ENCODE results near the gene NIPBL. TPM values are rescaled to one million over a fixed set of nuclear protein-coding genes. Genes with fewer than 3 reads are reported as not detected.

NIPBL gene
- total RNA-seq, 2 donors from 2014 or later = 56.8 to 71.2 TPM

DNA sequence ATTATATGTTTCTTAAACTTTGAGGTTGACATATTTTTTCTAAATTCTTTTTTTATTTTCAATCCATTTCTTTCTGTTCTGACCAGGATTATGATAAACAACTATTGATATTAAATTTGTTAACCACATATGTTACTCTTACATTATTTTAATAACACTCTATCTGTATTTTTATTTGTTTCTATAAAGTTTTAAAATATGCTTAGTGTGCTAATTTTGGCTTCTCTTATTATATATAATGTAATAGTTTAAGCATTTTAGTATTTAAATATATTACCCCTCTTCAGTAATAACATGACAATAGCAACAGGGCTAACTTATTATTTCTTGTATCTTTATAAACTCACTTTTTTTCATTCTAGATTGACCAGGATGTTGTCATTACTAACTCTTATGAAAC is 137.8 kb downstream of the NIPBL start:
- Mint-ChIP-seq H3K9me3 (no peaks in the 10 kb centered on the region), H3K27ac (no peak overlapping the region), H3K4me1 (ENCODE audit: low read depth in 2 of 2) (no peaks in the 10 kb centered on the region), H3K36me3 (peaks cover 7% of the 10 kb centered on the region), H3K4me3 (no peak overlapping the region), H3K27me3 (no peaks in the 10 kb centered on the region)
- ATAC-seq (no peak), DNase-seq (ENCODE audit: low spot score) (no peak)

DNA sequence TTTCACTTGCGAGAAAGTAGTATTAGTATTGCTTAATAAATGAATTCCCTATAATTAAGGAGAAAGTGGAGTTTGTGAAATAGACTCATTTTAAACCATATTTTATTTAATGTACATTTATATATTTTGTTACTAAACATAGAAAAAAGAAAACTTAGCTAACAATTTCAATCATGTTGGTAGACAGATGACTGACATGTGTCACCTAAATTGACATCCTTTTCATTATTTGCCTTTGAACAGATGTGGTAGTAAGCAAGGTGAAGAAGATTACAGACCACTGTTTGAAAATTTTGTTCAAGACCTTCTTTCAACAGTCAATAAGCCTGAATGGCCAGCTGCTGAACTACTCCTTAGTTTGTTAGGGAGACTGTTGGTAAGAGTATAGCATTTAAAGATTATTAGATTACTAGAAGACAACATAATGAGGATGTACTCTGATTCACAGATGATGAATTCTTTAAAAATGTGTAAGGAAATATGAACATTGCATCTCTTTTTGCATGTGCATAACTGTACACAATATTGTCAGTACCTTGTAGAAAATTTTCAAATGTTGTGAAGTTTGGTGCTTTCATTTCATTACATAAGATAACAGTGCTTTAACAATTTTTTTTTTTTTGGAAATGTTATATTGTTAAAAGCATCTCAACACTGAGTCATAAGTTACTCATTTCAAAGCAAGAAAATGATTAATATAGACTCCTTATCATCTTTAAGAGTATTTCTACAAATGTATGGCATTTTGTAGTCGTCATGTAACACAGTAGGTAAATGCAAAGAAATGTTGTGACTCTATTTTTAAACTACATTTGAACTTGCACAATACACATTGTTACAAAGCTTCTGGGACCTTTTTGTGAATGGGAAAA is 139.5 kb downstream of the NIPBL start:
- no peak for DNase-seq (ENCODE audit: low spot score)
- Mint-ChIP-seq H3K4me1 (ENCODE audit: low read depth in 2 of 2) (no peaks in the 10 kb centered on the region), H3K9me3 (no peaks in the 10 kb centered on the region), H3K27me3 (no peaks in the 10 kb centered on the region), H3K36me3 (peaks cover 9% of the 10 kb centered on the region), H3K27ac (no peak overlapping the region), H3K4me3 (no peak overlapping the region)
- ATAC-seq = no peak

- peaks cover 7% of the 10 kb centered on the region for H3K36me3 Mint-ChIP-seq
- H3K9me3 Mint-ChIP-seq = no peaks in the 10 kb centered on the region
- ATAC-seq (no peak), DNase-seq (ENCODE audit: low spot score) (no peak)
- H3K4me3 Mint-ChIP-seq = no peak overlapping the region
- H3K4me1 Mint-ChIP-seq (ENCODE audit: low read depth in 2 of 2) = no peaks in the 10 kb centered on the region
- peak overlapping the region in 1 of 2 donors; percentile 1 for H3K27ac Mint-ChIP-seq
- H3K27me3 Mint-ChIP-seq = no peaks in the 10 kb centered on the region
Measured at GRCh38 chr5:37028910-37029309, 152.3 kb downstream of the NIPBL start.

GRCh38 chr5:37029436-37029835 is 152.9 kb downstream of the NIPBL start:
- Mint-ChIP-seq H3K36me3 (peaks cover 7% of the 10 kb centered on the region), H3K9me3 (no peaks in the 10 kb centered on the region), H3K27me3 (no peaks in the 10 kb centered on the region), H3K4me1 (ENCODE audit: low read depth in 2 of 2) (no peaks in the 10 kb centered on the region), H3K4me3 (no peak overlapping the region), H3K27ac (no peak overlapping the region)
- ATAC-seq (no peak), DNase-seq (ENCODE audit: low spot score) (no peak)

- H3K9me3 Mint-ChIP-seq = no peaks in the 10 kb centered on the region
- peaks cover 4 to 5% of the 10 kb centered on the region in 2 donors for H3K4me1 Mint-ChIP-seq (ENCODE audit: low read depth in 2 of 2)
- no peaks in the 10 kb centered on the region for H3K27me3 Mint-ChIP-seq
- ATAC-seq (no peak), DNase-seq (ENCODE audit: low spot score) (no peak)
- no peak overlapping the region for H3K4me3 Mint-ChIP-seq
- no peak overlapping the region for H3K27ac Mint-ChIP-seq
- H3K36me3 Mint-ChIP-seq = peaks cover 5% of the 10 kb centered on the region
Measured at GRCh38 chr5:37034955-37035354, 158.4 kb downstream of the NIPBL start.

DNA sequence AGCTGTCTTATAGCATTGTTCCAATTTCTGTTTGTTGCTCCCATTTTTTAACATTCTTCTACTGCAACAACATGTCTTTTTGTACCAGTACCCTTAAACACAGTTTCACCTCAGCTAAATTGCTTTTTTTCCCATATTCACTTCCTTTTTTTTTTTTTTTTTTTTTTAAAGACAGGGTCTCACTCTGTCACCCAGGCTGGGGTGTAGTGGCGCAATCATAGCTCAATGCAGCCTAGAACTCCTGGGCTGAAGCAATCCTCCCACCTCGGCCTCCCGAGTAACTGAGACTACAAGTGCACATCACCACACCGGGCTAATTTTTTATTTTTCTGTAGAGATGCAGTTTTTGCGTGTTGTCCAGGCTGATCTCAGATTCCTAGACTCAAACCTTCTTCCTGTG is 161.3 kb downstream of the NIPBL start:
- Mint-ChIP-seq H3K9me3 (no peaks in the 10 kb centered on the region), H3K27ac (no peak overlapping the region), H3K27me3 (no peaks in the 10 kb centered on the region), H3K4me1 (ENCODE audit: low read depth in 2 of 2) (peaks cover 4 to 5% of the 10 kb centered on the region in 2 donors), H3K4me3 (no peak overlapping the region), H3K36me3 (peaks cover 5% of the 10 kb centered on the region)
- no peak for DNase-seq (ENCODE audit: low spot score)
- ATAC-seq = no peak

DNA sequence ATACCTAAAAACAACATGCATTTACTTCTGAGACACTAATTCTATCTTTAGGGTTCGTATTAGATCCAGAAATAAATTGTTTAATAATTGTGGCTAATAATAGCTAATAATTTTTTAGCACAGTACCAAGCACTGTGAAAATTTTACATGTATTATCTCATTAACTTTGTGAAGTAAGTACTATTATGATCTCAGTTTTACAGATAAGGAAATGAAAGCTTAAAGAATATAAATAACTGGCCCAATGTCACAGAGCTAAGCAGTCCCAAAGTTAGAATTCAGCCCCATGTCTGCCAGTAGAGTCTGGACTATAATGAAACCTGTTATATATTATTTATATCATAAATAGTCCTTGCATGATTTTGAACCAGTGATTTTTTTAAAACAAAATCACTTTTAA is 163.3 kb downstream of the NIPBL start:
- peaks cover 4 to 5% of the 10 kb centered on the region in 2 donors for H3K4me1 Mint-ChIP-seq (ENCODE audit: low read depth in 2 of 2)
- no peaks in the 10 kb centered on the region for H3K9me3 Mint-ChIP-seq
- no peak overlapping the region for H3K4me3 Mint-ChIP-seq
- H3K27me3 Mint-ChIP-seq = no peaks in the 10 kb centered on the region
- H3K27ac Mint-ChIP-seq = no peak overlapping the region
- ATAC-seq (no peak), DNase-seq (ENCODE audit: low spot score) (no peak)
- H3K36me3 Mint-ChIP-seq = peaks cover 5% of the 10 kb centered on the region

- Mint-ChIP-seq H3K27me3 (no peaks in the 10 kb centered on the region), H3K36me3 (no peaks in the 10 kb centered on the region), H3K4me3 (no peak overlapping the region)
Measured at GRCh38 chr5:37043693-37044092, 167.1 kb downstream of the NIPBL start.

DNA sequence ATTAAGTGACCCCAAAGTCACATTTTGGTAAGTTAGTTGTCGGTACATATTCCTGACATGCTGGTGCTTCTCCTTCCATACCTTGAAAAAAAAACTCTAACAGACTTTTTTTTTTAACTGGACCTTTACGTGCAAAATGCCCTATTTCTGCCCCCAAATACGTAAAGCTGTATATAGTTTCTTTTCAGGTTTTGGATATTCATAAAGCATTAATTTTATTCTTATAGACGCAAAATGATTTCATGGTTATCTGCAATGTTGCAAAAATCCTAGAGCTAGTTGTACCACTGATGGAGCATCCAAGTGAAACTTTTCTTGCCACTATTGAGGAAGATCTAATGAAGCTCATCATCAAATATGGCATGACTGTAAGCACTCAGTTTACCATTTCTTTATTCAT is 167.6 kb downstream of the NIPBL start:
- H3K9me3 Mint-ChIP-seq = no peaks in the 10 kb centered on the region
- H3K4me1 Mint-ChIP-seq (ENCODE audit: low read depth in 2 of 2) = no peaks in the 10 kb centered on the region
- no peaks in the 10 kb centered on the region for H3K27me3 Mint-ChIP-seq
- H3K4me3 Mint-ChIP-seq = no peak overlapping the region
- ATAC-seq = no peak
- no peak overlapping the region for H3K27ac Mint-ChIP-seq
- H3K36me3 Mint-ChIP-seq = no peaks in the 10 kb centered on the region
- DNase-seq (ENCODE audit: low spot score) = no peak

More at GRCh38 chr5:37043693-37044092, 167.1 kb downstream of the NIPBL start:
- no peaks in the 10 kb centered on the region for H3K9me3 Mint-ChIP-seq
- H3K27ac Mint-ChIP-seq = no peak overlapping the region
- DNase-seq (ENCODE audit: low spot score) (no peak), ATAC-seq (no peak)
- H3K4me1 Mint-ChIP-seq (ENCODE audit: low read depth in 2 of 2) = peaks cover 0 to under 1% of the 10 kb centered on the region in 2 donors

- no peak overlapping the region for H3K4me3 Mint-ChIP-seq
- DNase-seq (ENCODE audit: low spot score) (no peak), ATAC-seq (no peak)
- no peaks in the 10 kb centered on the region for H3K27me3 Mint-ChIP-seq
- H3K9me3 Mint-ChIP-seq = no peaks in the 10 kb centered on the region
- no peak overlapping the region for H3K27ac Mint-ChIP-seq
- H3K36me3 Mint-ChIP-seq = peaks cover 4% of the 10 kb centered on the region
- H3K4me1 Mint-ChIP-seq (ENCODE audit: low read depth in 2 of 2) = no peaks in the 10 kb centered on the region
Measured at GRCh38 chr5:37045703-37046102, 169.1 kb downstream of the NIPBL start.

DNA sequence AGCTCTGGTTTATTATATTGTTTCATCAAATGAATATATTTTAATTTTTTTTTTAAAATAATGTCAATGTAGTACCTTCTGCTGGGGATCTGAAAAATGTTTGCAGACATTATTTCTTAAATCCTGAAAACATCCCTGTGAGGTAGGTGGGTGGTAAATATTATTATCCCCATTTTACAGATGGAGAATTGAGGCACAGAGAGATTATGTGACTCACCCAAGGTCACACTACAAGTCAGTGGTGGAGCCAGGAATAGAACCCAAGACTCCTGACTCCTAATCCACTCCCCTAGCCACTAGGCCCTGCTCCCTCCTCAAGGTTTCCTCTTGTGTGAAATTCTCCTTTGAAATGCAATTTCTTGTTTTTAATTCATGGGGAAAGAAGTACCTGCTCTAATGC is 171.4 kb downstream of the NIPBL start:
- DNase-seq (ENCODE audit: low spot score) = no peak
- H3K36me3 Mint-ChIP-seq = peaks cover 6% of the 10 kb centered on the region
- H3K9me3 Mint-ChIP-seq = no peaks in the 10 kb centered on the region
- no peak overlapping the region for H3K4me3 Mint-ChIP-seq
- no peak overlapping the region for H3K27ac Mint-ChIP-seq
- ATAC-seq = no peak
- no peaks in the 10 kb centered on the region for H3K27me3 Mint-ChIP-seq
- H3K4me1 Mint-ChIP-seq (ENCODE audit: low read depth in 2 of 2) = no peaks in the 10 kb centered on the region

DNA sequence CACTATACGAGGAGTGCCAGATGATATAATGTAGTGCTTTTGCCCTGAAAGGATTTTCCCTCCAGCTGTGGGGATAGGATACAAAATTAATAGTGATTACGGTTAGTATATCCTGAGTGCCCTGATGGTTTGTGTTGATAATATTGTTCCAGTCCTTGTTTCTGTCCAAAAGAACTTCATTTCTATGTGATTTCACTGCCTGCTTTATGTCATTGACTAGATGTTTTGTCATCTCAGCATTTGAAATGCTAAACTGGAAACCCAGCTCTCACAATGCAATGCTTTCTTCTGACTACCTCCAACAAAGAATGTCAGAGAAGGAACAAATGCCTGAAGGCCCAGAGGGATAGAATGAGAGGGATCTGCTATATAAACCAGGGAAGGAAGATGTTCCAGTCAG is 177.8 kb downstream of the NIPBL start:
- H3K9me3 Mint-ChIP-seq = no peaks in the 10 kb centered on the region
- H3K27me3 Mint-ChIP-seq = no peaks in the 10 kb centered on the region
- peak overlapping the region; percentile 3 to 43 for H3K27ac Mint-ChIP-seq
- H3K36me3 Mint-ChIP-seq = peaks cover 23% of the 10 kb centered on the region
- ATAC-seq = no peak
- no peak for DNase-seq (ENCODE audit: low spot score)
- H3K4me1 Mint-ChIP-seq (ENCODE audit: low read depth in 2 of 2) = peaks cover 5 to 6% of the 10 kb centered on the region in 2 donors
- no peak overlapping the region for H3K4me3 Mint-ChIP-seq

- H3K27me3 Mint-ChIP-seq = no peaks in the 10 kb centered on the region
- DNase-seq (ENCODE audit: low spot score) (no peak), ATAC-seq (no peak)
- H3K4me1 Mint-ChIP-seq (ENCODE audit: low read depth in 2 of 2) = peaks cover 5 to 6% of the 10 kb centered on the region in 2 donors
- no peaks in the 10 kb centered on the region for H3K9me3 Mint-ChIP-seq
- H3K4me3 Mint-ChIP-seq = no peak overlapping the region
- peaks cover 23% of the 10 kb centered on the region for H3K36me3 Mint-ChIP-seq
- H3K27ac Mint-ChIP-seq = peak overlapping the region in 1 of 2 donors; percentile 3
Measured at GRCh38 chr5:37055383-37055990, 178.9 kb downstream of the NIPBL start.

DNA sequence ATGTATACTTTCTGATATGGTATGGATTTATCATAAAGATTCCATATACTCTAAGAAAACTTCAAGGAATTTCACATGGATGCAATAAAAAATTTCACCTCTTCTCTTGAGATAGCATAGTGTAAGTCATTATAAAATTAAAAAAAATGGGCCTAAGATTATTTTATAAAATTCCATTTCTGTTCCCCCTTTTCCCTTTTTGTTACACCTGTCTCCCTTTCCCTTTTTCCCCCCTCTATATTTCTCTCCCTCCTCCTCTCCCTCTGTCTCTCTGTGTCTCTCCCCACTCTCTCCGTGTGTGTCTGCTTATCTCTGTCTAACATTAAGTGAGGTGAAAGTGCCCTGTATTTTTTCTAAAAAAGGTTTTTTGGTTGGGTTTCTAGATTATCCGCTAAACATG is 180.2 kb downstream of the NIPBL start:
- H3K27ac Mint-ChIP-seq = peak overlapping the region in 1 of 2 donors; percentile 36
- no peak for ATAC-seq
- no peak overlapping the region for H3K4me3 Mint-ChIP-seq
- H3K27me3 Mint-ChIP-seq = no peaks in the 10 kb centered on the region
- H3K4me1 Mint-ChIP-seq (ENCODE audit: low read depth in 2 of 2) = peaks cover 5 to 6% of the 10 kb centered on the region in 2 donors
- DNase-seq (ENCODE audit: low spot score) = no peak
- no peaks in the 10 kb centered on the region for H3K9me3 Mint-ChIP-seq
- peaks cover 24% of the 10 kb centered on the region for H3K36me3 Mint-ChIP-seq

All from natural killer cell treated with Interleukin-12 subunit alpha and Interleukin-12 subunit beta and Interleukin-15 and Interleukin-18, amount 100 ng/mL, for 72 hours (primary cell).